ENCODE results near the gene SDCBP2.

Gene SDCBP2

DNA sequence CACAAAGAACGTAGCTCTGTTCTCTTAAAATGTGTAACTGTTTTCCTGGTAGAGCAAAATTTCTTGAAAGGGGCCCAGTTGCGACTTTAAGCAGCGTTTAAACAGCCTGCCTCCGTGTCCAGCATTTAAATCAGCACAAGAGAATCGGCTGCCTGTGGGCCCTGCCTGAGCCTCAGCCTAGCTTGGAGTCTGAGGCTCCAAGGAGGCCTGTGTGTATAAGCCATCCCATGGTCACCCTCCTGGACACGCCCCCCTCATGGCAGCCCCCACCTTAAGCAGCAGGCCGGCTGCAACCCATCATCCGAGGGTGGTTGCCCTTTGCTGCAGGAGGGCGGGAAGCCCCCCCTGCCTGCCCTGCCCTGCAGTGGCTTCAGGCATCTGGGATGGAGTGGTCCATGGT, 18.9 kb downstream of the SDCBP2 start:
- H3K4me3 ChIP-seq = no peak overlapping the region
- no peak overlapping the region for H3K27ac ChIP-seq
- TF ChIP-seq, protein P1, sequence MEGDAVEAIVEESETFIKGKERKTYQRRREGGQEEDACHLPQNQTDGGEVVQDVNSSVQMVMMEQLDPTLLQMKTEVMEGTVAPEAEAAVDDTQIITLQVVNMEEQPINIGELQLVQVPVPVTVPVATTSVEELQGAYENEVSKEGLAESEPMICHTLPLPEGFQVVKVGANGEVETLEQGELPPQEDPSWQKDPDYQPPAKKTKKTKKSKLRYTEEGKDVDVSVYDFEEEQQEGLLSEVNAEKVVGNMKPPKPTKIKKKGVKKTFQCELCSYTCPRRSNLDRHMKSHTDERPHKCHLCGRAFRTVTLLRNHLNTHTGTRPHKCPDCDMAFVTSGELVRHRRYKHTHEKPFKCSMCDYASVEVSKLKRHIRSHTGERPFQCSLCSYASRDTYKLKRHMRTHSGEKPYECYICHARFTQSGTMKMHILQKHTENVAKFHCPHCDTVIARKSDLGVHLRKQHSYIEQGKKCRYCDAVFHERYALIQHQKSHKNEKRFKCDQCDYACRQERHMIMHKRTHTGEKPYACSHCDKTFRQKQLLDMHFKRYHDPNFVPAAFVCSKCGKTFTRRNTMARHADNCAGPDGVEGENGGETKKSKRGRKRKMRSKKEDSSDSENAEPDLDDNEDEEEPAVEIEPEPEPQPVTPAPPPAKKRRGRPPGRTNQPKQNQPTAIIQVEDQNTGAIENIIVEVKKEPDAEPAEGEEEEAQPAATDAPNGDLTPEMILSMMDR (IDR thresholded peaks at IDR 0.05) = no peak
- no peak for DNase-seq (ENCODE audit: low spot score)

DNA sequence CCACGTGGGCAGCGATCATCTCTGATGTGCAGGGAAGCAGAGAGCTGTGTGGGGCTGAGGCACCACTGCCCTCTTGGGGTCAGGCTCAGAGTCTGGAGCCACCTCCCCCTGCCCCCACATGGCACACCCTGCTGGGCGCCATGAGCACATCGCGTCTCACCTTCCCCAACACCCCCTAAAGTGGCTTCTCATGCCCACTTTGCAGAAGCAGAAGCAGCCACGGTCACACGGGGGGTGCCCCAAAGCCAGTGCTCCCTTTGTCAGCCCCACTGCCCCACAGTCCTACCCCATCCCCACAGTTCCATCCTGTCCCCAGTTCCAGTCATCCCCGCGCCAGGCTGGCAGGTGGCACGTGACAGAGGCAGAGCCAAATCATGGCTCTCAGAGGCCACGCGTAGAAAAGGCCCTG, 19.5 kb downstream of the SDCBP2 start:
- TF ChIP-seq, protein P1 (IDR thresholded peaks at IDR 0.05) = no peak
- no peak overlapping the region for H3K4me3 ChIP-seq
- no peak overlapping the region for H3K27ac ChIP-seq
- DNase-seq (ENCODE audit: low spot score) = no peak

DNA sequence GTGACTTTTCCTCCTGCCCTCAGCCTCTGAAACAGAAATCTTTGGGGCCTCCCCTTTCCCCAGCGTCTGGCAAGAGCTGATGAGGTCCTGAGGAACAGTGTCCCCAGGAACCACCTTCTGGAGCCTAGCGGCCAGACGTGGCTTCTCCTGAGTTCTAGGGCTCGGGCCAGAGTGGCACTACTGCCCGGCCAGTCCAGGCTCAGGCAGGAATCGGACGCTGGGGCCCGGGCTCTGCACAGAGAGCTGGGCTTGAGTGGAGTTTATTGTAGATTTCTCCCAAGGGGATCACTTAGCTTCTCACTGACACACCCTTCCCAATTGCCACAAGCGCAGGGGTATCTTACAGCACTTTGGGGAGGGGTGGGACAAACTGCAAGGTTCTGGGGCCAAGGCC, 20.2 kb downstream of the SDCBP2 start:
- no peak overlapping the region for H3K27ac ChIP-seq
- DNase-seq (ENCODE audit: low spot score) = no peak
- H3K4me3 ChIP-seq = no peak overlapping the region
- TF ChIP-seq, protein P1 (IDR thresholded peaks at IDR 0.05) = no peak

DNA sequence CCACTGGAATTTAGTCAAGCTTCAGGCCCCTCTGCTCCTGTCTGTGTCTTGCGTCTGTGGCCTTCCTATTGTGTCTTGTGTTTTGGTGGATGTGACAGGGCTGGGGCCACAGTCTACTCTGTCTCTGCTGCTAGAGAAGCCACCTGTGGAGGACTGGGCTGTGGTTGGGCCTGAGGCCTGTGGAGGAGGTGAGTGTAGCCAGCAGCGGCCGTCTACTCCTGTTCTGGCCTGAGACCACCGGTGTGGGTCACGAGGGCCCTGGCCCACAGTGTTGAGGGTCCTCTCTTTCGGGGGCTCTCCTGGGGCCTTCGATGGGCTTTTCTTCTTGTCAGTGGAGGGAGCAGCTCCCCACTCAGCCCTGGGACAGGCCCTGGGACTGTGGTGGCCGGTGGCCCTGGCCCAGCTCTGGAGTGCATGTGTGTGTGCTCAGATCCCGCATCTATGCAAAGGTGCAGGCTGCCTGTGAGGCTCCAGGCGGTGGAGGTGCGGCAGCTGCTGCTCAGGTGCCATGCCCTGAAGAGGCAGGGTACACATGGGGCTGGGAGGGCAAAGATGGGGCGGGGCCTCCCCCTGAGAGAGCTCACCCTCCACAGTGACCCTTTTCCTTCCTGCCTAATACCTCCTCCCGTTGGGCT, 20.8 kb downstream of the SDCBP2 start:
- TF ChIP-seq, protein P1 (IDR thresholded peaks at IDR 0.05) = no peak
- H3K27ac ChIP-seq = no peak overlapping the region

DNA sequence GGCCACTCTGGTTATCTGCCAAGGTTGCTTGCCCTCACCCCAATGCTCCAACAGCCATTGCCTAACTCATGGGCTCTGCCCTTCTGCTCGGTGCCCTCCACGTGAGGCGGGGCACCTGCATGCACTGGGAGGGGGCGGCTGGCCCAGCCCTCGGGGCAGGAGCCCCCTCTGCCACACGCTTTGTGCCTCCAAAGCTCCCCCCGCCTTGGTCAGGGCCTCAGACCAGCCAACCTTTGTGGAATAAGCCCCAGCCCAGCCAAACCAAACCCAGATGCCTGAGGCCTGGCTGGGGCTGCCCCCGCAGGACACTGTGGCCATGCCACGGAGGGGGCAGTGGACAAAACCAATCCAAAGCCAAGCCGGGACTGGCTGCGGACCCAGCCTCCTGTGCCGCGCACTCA, 21.4 kb downstream of the SDCBP2 start:
- no peak for DNase-seq (ENCODE audit: low spot score)
- TF ChIP-seq, protein P1 (IDR thresholded peaks at IDR 0.05) = no peak
- Histone ChIP-seq H3K27ac (no peak overlapping the region), H3K4me3 (no peak overlapping the region)

More for the DNA sequence above, 20.8 kb downstream of the SDCBP2 start:
- H3K4me3 ChIP-seq = no peak overlapping the region
- DNase-seq (ENCODE audit: low spot score) = no peak

DNA sequence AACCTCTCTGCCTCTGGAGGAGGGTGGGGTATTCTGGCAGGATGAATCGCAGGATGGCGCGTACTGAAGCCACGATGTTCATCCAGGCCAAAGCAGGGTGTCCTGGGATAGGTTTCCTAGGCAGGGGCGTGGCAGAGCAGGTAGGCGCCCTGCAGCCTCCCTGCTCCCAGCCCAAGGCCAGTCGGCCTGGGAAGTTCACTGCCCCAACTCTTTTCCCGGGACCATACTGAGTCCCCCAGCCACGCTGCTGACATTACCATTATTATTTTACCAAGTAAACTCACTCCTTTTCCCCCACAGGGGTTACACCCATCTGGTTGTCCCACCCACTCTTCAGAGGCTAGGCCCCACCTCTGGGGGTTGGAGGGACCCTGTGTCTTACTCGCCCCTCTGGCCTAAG, 21.8 kb downstream of the SDCBP2 start:
- TF ChIP-seq, protein P1 (IDR thresholded peaks at IDR 0.05) = no peak
- Histone ChIP-seq H3K27ac (no peak overlapping the region), H3K4me3 (no peak overlapping the region)
- no peak for DNase-seq (ENCODE audit: low spot score)

DNA sequence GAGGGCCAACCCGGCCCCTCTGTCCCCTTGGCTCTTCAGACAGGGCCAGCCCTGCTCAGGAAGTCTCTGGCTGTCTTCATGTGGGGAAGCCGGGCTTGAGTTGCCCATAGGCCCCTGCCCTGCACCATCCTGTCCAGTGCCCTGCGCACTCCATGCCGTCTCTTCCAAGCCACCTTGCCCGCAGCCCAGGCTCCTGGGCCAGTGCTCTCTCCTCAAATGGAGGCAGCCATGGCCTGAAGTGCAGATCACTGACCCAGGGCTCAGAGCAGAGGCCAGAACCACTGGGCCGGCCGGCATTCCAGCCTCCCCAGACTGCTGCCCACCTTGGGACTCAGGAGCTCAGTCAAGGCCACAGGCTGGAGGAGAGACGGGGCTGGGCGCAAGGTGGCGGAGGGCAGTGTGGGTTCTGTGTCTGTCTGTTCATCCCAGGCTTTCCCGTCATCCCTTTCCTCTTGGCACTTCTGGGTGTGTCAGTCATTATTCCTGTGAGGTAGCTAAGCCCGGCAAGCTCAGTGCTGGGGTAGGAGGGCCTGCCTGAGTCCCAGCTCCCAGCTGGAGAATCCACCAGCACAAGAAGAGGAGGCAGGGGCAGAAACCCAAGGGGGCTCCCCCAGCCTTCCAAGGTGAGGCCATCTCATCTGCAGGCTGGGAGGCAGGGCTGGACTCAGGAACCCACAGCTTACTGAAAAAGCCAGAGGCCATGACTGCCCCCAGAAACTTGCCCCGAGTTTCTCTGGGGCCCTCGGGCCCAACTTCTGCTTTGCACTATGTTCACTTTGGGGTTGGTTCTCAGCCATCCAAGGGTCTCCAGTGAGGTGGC, 22.4 kb downstream of the SDCBP2 start:
- H3K27ac ChIP-seq = no peak overlapping the region
- TF ChIP-seq, protein P1 (IDR thresholded peaks at IDR 0.05) = no peak
- DNase-seq (ENCODE audit: low spot score) = no peak
- H3K4me3 ChIP-seq = no peak overlapping the region
